Suprapubic skin (tissue), 4 donors: ENCODE measurements around the gene AFF1. TPM values are rescaled to one million over a fixed set of nuclear protein-coding genes. Genes with fewer than 3 reads are reported as not detected.
"Not testable (repeated sequence)": the region's sequence is repeated elsewhere in the genome, so short reads cannot be mapped to it uniquely, and the experiment has no call there.

Experiments
- DNase-seq, 2 donors: peaks; one replicate each; pipeline ENCODE4 v3.0.0-alpha.2; 2019; ENCODE audit warnings: low spot score in 2 of 2
- H3K27ac ChIP-seq: fragments of 200-600 bp; sonication (generic); one replicate; pipeline ENCODE4 v1.5.1; 2019
- H3K27me3 ChIP-seq: fragments of 200-600 bp; sonication (generic); one replicate; pipeline ENCODE4 v1.5.1; 2019
- H3K36me3 ChIP-seq: fragments of 200-600 bp; sonication (generic); one replicate; pipeline ENCODE4 v1.5.1; 2019
- H3K4me1 ChIP-seq: fragments of 200-600 bp; sonication (generic); one replicate; pipeline ENCODE4 v1.5.1; 2019
- H3K4me3 ChIP-seq: fragments of 200-600 bp; sonication (generic); one replicate; pipeline ENCODE4 v1.5.1; 2019; ENCODE audit warnings: mild to moderate bottlenecking
- H3K9me3 ChIP-seq: fragments of 200-600 bp; sonication (generic); one replicate; pipeline ENCODE4 v1.5.1; 2019
- EP300 ChIP-seq: sonication (generic); formaldehyde crosslinking; IDR thresholded peaks from one replicate; pipeline ENCODE4 v1.6.1; 2017; ENCODE audit warnings: antibody characterized with exemption
- POLR2A ChIP-seq, 2 donors: fragments of 450-650 bp; IDR thresholded peaks; one replicate each; pipeline ENCODE4 v1.6.1; 2017; ENCODE audit warnings: antibody characterized with exemption in 2 of 2, mild to moderate bottlenecking in 2 of 2, moderate library complexity in 2 of 2
- POLR2AphosphoS5 ChIP-seq, 3 donors: sonication (generic); formaldehyde crosslinking; IDR thresholded peaks; one replicate each; pipeline ENCODE4 v1.6.1; 2017; ENCODE audit warnings: antibody characterized with exemption in 3 of 3
- WGBS: methylation state at CpG from one replicate; pipeline ENCODE4 v1.1.5; 2018; 5-methylcytosine and 5-hydroxymethylcytosine counted together
- total RNA-seq, 4 donors: library from RNA; depleted of rRNA; stranded (reverse); fragments of >200 nt; gene quantifications; one replicate each; pipeline ENCODE4 v1.1.0, GENCODE V29; 2016
- TF ChIP-seq, protein P1 (sequence below), 2 donors: fragments of 200-600 bp in 1 of 2; fragments of 450-650 bp in 1 of 2; sonication (generic) in 1 of 2; IDR thresholded peaks; one replicate each; pipeline ENCODE4 v1.5.1; 2016 to 2019; ENCODE audit warnings: antibody characterized with exemption in 2 of 2, mild to moderate bottlenecking in 1 of 2, moderate library complexity in 1 of 2

AFF1 gene
- total RNA-seq, 4 donors from 2014 or later = 67.2 to 175 (median 103) TPM

DNA sequence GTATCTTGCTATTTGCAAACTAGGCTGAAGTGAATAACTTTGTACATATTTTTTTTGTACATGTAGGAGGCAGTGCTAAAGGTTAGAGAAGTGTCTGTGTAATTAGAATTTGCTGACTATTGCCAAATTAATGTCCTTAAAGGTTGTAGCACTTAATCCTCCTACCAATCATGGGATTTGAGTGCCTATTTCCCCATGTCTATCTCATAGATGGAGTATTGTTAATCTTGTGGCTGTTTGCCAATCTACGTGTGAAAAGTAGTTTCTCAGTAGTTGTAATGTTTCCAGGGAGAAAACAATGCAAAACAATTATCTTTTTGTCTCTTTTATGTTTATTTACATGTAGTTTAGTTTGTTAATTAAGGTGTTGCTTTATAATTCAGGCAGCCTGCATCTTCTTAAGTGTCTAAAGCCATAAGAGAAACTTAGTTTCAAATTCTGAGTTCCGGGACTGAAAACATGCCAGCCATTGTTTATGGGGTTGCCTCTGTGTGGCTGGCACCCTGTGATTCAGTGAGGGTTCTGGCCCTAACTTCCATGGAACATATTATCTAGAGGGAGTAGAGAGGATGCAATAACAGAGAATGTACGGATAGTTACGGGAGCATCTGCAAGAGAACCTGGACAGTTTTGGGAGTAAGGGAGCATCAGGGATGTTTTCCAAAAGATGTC is 143.2 kb downstream of the AFF1 start:
- no peaks in the 10 kb centered on the region for H3K27me3 ChIP-seq
- TF ChIP-seq, protein P1, sequence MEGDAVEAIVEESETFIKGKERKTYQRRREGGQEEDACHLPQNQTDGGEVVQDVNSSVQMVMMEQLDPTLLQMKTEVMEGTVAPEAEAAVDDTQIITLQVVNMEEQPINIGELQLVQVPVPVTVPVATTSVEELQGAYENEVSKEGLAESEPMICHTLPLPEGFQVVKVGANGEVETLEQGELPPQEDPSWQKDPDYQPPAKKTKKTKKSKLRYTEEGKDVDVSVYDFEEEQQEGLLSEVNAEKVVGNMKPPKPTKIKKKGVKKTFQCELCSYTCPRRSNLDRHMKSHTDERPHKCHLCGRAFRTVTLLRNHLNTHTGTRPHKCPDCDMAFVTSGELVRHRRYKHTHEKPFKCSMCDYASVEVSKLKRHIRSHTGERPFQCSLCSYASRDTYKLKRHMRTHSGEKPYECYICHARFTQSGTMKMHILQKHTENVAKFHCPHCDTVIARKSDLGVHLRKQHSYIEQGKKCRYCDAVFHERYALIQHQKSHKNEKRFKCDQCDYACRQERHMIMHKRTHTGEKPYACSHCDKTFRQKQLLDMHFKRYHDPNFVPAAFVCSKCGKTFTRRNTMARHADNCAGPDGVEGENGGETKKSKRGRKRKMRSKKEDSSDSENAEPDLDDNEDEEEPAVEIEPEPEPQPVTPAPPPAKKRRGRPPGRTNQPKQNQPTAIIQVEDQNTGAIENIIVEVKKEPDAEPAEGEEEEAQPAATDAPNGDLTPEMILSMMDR (IDR thresholded peaks at IDR 0.05) = no peak
- TF ChIP-seq EP300 = no peak
- TF ChIP-seq POLR2A (IDR thresholded peaks at IDR 0.05) = no peak
- TF ChIP-seq POLR2AphosphoS5 (IDR thresholded peaks at IDR 0.05) = no peak
- H3K4me1 ChIP-seq = peaks cover 96% of the 10 kb centered on the region
- 49% methylated on average over 4 of the region's 4 CpGs for WGBS
- H3K27ac ChIP-seq = peak overlapping the region; percentile 69
- no peak for DNase-seq
- H3K36me3 ChIP-seq = no peaks in the 10 kb centered on the region
- H3K9me3 ChIP-seq = no peaks in the 10 kb centered on the region
- no peak overlapping the region for H3K4me3 ChIP-seq

DNA sequence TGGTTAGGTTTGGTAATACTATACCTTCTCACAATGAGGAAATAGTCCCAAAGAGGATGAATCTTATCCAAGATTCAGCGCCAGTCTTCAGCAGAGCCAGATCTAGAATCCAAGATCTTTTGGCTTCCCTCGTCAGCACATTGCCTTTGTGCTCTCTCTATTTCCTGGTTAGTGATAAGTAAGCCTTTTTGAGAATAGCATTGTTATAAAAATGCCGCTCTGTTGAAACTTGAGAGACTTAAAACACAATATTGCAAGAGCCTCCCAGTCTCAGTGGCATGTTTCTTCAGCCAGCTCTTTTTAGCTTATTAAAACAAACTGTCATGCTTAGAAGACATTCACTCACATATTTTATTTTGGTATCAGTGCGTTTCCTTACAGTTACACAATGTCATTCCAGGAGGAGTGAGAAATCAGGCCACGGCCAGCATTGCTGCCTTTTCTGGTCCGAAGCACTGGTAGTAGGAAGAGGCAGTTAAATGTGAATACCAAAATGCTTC is 144.2 kb downstream of the AFF1 start:
- Histone ChIP-seq H3K9me3 (no peaks in the 10 kb centered on the region), H3K27me3 (no peaks in the 10 kb centered on the region), H3K4me1 (peaks cover 89% of the 10 kb centered on the region), H3K27ac (peak overlapping the region; percentile 69), H3K36me3 (no peaks in the 10 kb centered on the region), H3K4me3 (no peak overlapping the region)
- peak; percentile 67 to 85 for DNase-seq
- TF ChIP-seq, protein P1 (IDR thresholded peaks at IDR 0.05) = no peak
- peak in 1 of 3 donors; percentile 49 for TF ChIP-seq POLR2AphosphoS5 (IDR thresholded peaks at IDR 0.05)
- 17% methylated on average over 6 of the region's 6 CpGs for WGBS

DNA sequence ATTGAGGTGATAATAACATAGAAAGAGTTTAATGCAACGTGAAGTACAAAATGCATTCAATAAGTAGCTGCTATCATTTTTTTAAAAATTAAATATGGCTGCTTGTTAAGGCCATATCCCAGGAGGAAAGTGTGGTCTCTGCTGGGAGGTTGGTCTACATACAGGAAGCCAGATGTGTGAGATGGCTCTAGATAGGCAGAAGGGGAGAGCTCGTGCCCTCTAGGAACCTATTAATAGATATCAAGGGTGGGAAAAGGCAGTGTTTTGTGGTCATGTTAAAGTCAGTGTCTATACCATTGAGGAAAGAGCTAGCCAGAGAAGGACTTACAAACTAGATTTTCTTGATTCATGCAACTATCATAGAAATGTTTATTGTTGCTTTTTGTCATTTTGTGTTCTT is 145.2 kb downstream of the AFF1 start:
- peak overlapping the region; percentile 69 for H3K27ac ChIP-seq
- H3K4me1 ChIP-seq = peaks cover 89% of the 10 kb centered on the region
- H3K4me3 ChIP-seq = no peak overlapping the region
- H3K36me3 ChIP-seq = no peaks in the 10 kb centered on the region
- no peaks in the 10 kb centered on the region for H3K9me3 ChIP-seq
- DNase-seq = no peak
- no peaks in the 10 kb centered on the region for H3K27me3 ChIP-seq
- 72% methylated on average over 2 of the region's 2 CpGs for WGBS
- TF ChIP-seq POLR2AphosphoS5 (IDR thresholded peaks at IDR 0.05) = no peak
- TF ChIP-seq, protein P1 (IDR thresholded peaks at IDR 0.05) = no peak
- no peak for TF ChIP-seq POLR2A (IDR thresholded peaks at IDR 0.05)
- no peak for TF ChIP-seq EP300

DNA sequence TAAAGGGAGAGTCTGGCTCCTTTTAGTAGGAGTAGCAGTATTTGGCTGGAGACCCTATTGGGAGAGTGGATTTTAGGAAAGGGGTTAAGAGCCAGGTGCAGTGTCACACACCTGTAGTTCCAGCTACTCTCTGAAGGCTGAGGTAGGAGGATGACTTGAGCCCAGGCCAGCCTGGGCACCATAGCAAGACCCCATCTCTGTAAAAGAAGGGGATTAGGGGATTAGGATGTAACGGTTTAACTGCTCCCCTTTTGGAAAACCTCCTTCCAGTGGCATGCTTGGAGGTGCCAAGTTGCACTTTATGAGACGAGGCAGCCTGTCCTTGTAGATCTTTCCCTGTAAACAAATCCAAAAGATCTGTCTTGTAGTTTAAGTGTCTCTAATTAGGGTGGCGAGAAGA is 145.7 kb downstream of the AFF1 start:
- Histone ChIP-seq H3K4me3 (no peak overlapping the region), H3K27me3 (no peaks in the 10 kb centered on the region), H3K9me3 (no peaks in the 10 kb centered on the region), H3K27ac (peak overlapping the region; percentile 69), H3K36me3 (no peaks in the 10 kb centered on the region), H3K4me1 (peaks cover 84% of the 10 kb centered on the region)
- no peak for DNase-seq
- 54% methylated on average over 3 of the region's 3 CpGs for whole genome bisulfite sequencing
- TF ChIP-seq, protein P1 (IDR thresholded peaks at IDR 0.05) = no peak
- no peak for TF ChIP-seq EP300
- no peak for TF ChIP-seq POLR2A (IDR thresholded peaks at IDR 0.05)
- no peak for TF ChIP-seq POLR2AphosphoS5 (IDR thresholded peaks at IDR 0.05)

DNA sequence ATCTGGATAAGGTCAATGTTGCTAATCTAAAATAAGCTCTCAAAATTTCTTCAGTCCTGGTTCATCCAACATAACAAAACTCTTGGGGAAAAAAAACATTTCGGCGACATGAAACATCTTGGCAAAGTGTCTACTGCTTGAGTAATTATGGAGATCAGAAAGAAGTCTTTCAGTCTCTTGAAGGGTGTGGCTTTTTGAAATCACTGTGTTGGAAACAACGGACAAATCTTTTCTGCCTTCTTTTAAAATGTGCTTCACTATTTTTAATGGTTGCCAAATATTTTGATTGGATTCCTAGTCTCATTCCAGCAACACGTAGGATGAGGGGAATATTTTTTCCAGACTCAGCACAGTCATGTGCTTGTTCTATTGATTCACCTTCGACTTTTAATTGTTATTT is 147.0 kb downstream of the AFF1 start:
- no peaks in the 10 kb centered on the region for H3K9me3 ChIP-seq
- no peak overlapping the region for H3K4me3 ChIP-seq
- WGBS = 21% methylated on average over 5 of the region's 5 CpGs
- H3K27me3 ChIP-seq = no peaks in the 10 kb centered on the region
- no peak for DNase-seq
- no peaks in the 10 kb centered on the region for H3K36me3 ChIP-seq
- peaks cover 72% of the 10 kb centered on the region for H3K4me1 ChIP-seq
- peak overlapping the region; percentile 25 for H3K27ac ChIP-seq
- TF ChIP-seq EP300 (no peak), POLR2A (IDR thresholded peaks at IDR 0.05) (no peak), POLR2AphosphoS5 (IDR thresholded peaks at IDR 0.05) (peak in 2 of 3 donors; percentile 12 to 42)

DNA sequence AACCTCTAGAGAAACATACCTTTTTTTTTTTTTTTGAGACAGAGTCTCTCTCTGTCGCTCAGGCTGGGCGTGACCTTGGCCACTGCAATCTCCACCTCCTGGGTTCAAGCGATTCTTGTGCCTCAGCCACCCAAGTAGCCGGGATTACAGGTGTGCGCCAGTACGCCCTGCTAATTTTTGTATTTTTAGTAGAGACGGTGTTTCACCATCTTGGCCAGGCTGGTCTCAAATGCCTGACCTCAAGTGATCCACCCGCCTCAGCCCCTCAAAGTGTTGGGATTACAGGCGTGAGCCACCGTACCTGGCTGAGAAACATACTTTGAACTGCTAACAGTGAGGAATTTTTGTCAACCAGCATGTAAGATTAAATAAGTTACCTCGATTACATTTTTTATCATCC is 150.9 kb downstream of the AFF1 start:
- H3K4me3 ChIP-seq, H3K27me3 ChIP-seq, H3K9me3 ChIP-seq, H3K27ac ChIP-seq, DNase-seq, H3K36me3 ChIP-seq: not testable (repeated sequence)
- WGBS = 96% methylated on average over 11 of the region's 11 CpGs
- peaks cover 64% of the 10 kb centered on the region for H3K4me1 ChIP-seq
